ENCODE data around the gene VHLL.

The VHLL gene

GRCh38 chr1:156291226-156292061 is 7.7 kb downstream of the VHLL start:
- H3K4me3 ChIP-seq (ENCODE audit: low read depth, low read length): no peak overlapping the region
- no peak for DNase-seq (ENCODE audit: low read depth)
- no peak for TF ChIP-seq CTCF (IDR thresholded peaks at IDR 0.05; ENCODE audit: insufficient read depth, low read depth, low read length, missing control alignments)

GRCh38 chr1:156289857-156290256 is 9.2 kb downstream of the VHLL start:
- no peak for DNase-seq (ENCODE audit: low read depth)
- TF ChIP-seq CTCF (IDR thresholded peaks at IDR 0.05; ENCODE audit: insufficient read depth, low read depth, low read length, missing control alignments): no peak
- no peak overlapping the region for H3K4me3 ChIP-seq (ENCODE audit: low read depth, low read length)

GRCh38 chr1:156286061-156286460 is 13.0 kb downstream of the VHLL start:
- DNase-seq (ENCODE audit: low read depth): no peak
- no peak for TF ChIP-seq CTCF (IDR thresholded peaks at IDR 0.05; ENCODE audit: insufficient read depth, low read depth, low read length, missing control alignments)
- H3K4me3 ChIP-seq (ENCODE audit: low read depth, low read length): no peak overlapping the region

- TF ChIP-seq CTCF (IDR thresholded peaks at IDR 0.05; ENCODE audit: insufficient read depth, low read depth, low read length, missing control alignments): no peak
- DNase-seq (ENCODE audit: low read depth): no peak
- no peak overlapping the region for H3K4me3 ChIP-seq (ENCODE audit: low read depth, low read length)
These were observed 13.7 kb downstream of the VHLL start for GRCh38 chr1:156285437-156285836.

GRCh38 chr1:156284757-156285156 is 14.3 kb downstream of the VHLL start:
- DNase-seq (ENCODE audit: low read depth): no peak
- H3K4me3 ChIP-seq (ENCODE audit: low read depth, low read length): no peak overlapping the region
- no peak for TF ChIP-seq CTCF (IDR thresholded peaks at IDR 0.05; ENCODE audit: insufficient read depth, low read depth, low read length, missing control alignments)

- DNase-seq (ENCODE audit: low read depth): no peak
- TF ChIP-seq CTCF (IDR thresholded peaks at IDR 0.05; ENCODE audit: insufficient read depth, low read depth, low read length, missing control alignments): no peak
These were observed 15.0 kb downstream of the VHLL start, which contains the start of gene TMEM79 for GRCh38 chr1:156284112-156284511. TMEM79 (plus strand) TSS chr1:156284325; CDS start chr1:156285227, 902 bp downstream.

GRCh38 chr1:156283521-156283920 is 15.6 kb downstream of the VHLL start:
- H3K4me3 ChIP-seq (ENCODE audit: low read depth, low read length): peak overlapping the region; percentile 76
- TF ChIP-seq CTCF (IDR thresholded peaks at IDR 0.05; ENCODE audit: insufficient read depth, low read depth, low read length, missing control alignments): no peak
- DNase-seq (ENCODE audit: low read depth): no peak

More at GRCh38 chr1:156284112-156284511, 15.0 kb downstream of the VHLL start, which contains the start of gene TMEM79:
- H3K4me3 ChIP-seq (ENCODE audit: low read depth, low read length): peak within 1 kb of the TSS; percentile 76
